ENCODE data around the gene IL11. TPM values are rescaled to one million over a fixed set of nuclear protein-coding genes. Genes with fewer than 3 reads are reported as not detected.
A peak's percentile ranks its signal among the peaks of the same experiment; 100 is the strongest.

The IL11 gene
- polyA plus RNA-seq, 2 of the 4 experiments (the other 2 are of a cell fraction) = 52.4 to 100.0 TPM

DNA sequence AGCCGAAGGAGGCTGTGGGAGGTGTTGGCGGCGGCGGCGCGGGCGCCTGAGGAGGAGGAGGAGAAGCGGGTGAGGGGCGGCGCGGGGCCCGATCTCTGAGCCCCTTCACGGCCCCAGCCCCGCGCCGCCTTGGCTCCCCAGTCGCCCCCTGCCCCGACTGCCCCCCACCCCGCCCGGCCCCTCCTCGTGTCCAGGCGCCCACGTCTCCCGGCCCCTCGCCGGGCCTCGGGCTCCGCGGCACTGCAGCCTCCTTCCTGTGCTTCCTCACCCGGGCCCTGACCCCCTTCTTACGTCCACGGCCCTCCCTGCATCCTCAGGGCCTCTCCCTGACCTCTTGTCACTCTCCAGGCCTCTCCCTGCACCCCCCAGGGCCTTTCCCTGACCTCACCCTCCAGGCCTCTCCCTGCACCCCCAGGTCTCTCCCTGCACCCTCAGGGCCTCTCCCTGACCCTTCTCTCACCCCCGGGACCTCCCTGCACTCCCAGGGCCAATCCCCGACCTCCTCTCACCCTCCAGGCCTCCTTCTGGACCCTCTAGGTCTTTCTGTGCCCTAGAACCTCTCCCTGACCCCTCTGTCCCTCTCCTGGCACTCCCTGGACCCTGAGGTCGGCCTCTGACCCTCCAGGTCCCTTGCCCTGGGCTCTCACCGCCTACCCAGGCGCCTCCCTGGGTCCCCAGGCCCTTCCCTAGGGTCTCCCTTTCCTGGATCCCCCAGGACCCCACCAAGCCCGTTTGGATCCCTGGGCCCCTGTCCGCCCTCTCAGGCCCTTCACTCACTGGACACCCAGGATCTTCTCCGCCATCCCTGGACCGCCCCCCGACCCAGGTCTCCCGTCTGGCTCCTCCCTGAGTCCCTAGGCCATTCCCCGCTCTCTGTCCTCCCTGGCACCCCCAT lies 30.1 kb downstream of the IL11 start:
- POLR2A ChIA-PET = interaction anchor here (0.7 to 2.8 kb wide), 26 partner anchors 9 to 266 kb away, joined by 3 to 47 read pairs (median 7); partner anchors contain the start of genes FIZ1, HSPBP1, IL11 and ISOC2
- 5% methylated on average over 30 of the region's 44 CpGs for WGBS (ENCODE audit: missing lambda C conversion rate)
- CTCF ChIA-PET = interaction anchor here (0.6 to 4.9 kb wide), 32 partner anchors 8 to 199 kb away, joined by 3 to 84 read pairs (median 4); partner anchors contain the start of genes SHISA7, TMEM150B and TMEM238
- Histone ChIP-seq H3K4me1 (peaks cover 24% of the 10 kb centered on the region), H3K4me3 (peak overlapping the region; percentile 63), H3K9me3 (no peaks in the 10 kb centered on the region), H3K27ac (peak overlapping the region; percentile 87 to 92), H3K4me2 (peak overlapping the region; percentile 89)
- FAIRE-seq = no peak
- TF ChIP-seq, protein P1, sequence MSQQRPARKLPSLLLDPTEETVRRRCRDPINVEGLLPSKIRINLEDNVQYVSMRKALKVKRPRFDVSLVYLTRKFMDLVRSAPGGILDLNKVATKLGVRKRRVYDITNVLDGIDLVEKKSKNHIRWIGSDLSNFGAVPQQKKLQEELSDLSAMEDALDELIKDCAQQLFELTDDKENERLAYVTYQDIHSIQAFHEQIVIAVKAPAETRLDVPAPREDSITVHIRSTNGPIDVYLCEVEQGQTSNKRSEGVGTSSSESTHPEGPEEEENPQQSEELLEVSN (IDR thresholded peaks at IDR 0.05; ENCODE audit: borderline replicate concordance, low read depth) = 0 out of 2 replicates have a peak, but pooled peaks have one; percentile 18
- TF ChIP-seq CBX2 (IDR thresholded peaks at IDR 0.05; ENCODE audit: borderline replicate concordance, low read depth) (no peak), NFE2L2 (conservative IDR thresholded peaks at IDR 0.05; ENCODE audit: low read length) (no peak), KDM1A (IDR thresholded peaks at IDR 0.05; ENCODE audit: low read depth) (no peak), TFCP2L1 (CRISPR knock-in tag; IDR thresholded peaks at IDR 0.05) (no peak), TP53 (CRISPR knock-in tag; IDR thresholded peaks at IDR 0.05) (0 out of 2 replicates have a peak, but pooled peaks have one; percentile 28), JUN (IDR thresholded peaks at IDR 0.05) (peak in 1 of 2 experiments; percentile 81; a peak in 3 of 5 replicates), POLR2A (IDR thresholded peaks at IDR 0.05; ENCODE audit: low read length) (peak; percentile 50), RNF2 (IDR thresholded peaks at IDR 0.05; ENCODE audit: borderline replicate concordance, low read depth) (no peak)
- TF ChIP-seq, protein P2, sequence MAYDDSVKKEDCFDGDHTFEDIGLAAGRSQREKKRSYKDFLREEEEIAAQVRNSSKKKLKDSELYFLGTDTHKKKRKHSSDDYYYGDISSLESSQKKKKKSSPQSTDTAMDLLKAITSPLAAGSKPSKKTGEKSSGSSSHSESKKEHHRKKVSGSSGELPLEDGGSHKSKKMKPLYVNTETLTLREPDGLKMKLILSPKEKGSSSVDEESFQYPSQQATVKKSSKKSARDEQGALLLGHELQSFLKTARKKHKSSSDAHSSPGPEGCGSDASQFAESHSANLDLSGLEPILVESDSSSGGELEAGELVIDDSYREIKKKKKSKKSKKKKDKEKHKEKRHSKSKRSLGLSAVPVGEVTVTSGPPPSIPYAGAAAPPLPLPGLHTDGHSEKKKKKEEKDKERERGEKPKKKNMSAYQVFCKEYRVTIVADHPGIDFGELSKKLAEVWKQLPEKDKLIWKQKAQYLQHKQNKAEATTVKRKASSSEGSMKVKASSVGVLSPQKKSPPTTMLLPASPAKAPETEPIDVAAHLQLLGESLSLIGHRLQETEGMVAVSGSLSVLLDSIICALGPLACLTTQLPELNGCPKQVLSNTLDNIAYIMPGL (CRISPR knock-in tag; IDR thresholded peaks at IDR 0.05; ENCODE audit: borderline replicate concordance) = no peak
- TF ChIP-seq, protein P3, sequence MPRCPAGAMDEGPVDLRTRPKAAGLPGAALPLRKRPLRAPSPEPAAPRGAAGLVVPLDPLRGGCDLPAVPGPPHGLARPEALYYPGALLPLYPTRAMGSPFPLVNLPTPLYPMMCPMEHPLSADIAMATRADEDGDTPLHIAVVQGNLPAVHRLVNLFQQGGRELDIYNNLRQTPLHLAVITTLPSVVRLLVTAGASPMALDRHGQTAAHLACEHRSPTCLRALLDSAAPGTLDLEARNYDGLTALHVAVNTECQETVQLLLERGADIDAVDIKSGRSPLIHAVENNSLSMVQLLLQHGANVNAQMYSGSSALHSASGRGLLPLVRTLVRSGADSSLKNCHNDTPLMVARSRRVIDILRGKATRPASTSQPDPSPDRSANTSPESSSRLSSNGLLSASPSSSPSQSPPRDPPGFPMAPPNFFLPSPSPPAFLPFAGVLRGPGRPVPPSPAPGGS (IDR thresholded peaks at IDR 0.05) = peak; percentile 65; the same call in 1 of the 3 replicates
- ATAC-seq = peak; percentile 0 to 11
- DNase-seq (ENCODE audit: low read depth in 1 of 2, low spot score in 1 of 2) = peak in 1 of 2 experiments; percentile 73

DNA sequence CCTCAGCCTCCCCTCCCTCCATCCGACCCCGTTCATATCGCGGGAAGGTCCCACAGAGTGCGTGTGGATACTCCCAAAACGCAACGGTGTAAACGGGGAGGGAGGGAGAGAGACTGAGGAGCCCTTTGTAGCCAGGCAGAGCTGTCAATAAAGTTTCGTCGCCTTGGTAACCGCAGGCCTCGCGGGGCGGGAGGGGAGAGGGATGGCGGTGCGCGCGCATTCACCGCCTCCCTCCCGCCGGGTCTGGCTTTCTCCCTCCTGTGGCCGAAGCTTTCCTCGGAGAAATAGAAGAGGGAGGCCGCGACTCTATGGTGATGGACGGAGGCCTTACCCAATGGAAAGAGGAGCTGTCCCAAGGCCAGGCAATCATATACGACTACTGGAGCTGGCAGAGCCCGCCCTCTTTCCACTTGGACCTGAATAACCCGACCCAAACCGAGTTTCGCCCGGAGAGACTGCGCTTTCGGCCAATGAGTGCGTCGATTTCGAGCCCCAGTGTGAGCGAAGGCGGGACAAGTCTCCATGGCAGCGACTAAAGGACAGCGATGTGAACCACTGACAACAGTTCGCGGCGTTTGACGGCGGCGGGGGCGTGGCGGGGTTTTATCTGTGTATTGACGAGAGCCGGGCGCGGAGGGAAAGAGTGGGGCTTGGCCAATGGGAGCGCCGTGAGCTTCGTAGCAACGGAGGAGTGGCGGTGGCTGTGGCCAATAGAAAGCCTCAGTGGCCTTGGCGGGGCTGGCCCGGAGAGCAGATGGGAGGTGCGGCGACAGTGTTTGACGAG lies 31.0 kb downstream of the IL11 start, which contains the start of gene KMT5C:
TSS of gene KMT5C (plus strand) at position 772 of the 784 bp plus-strand sequence. CDS start 2,061 bp downstream, outside the sequence.
- peak within 1 kb of the TSS; percentile 90 for H3K4me2 ChIP-seq
- 2% methylated on average over 59 of the region's 63 CpGs for WGBS (ENCODE audit: missing lambda C conversion rate)
- FAIRE-seq = peak; percentile 100
- H3K27ac ChIP-seq = peak within 1 kb of the TSS; percentile 90 to 93
- peak; percentile 100 for DNase-seq (ENCODE audit: low read depth in 1 of 2, low spot score in 1 of 2)
- H3K4me3 ChIP-seq = peak within 1 kb of the TSS; percentile 63
- ChIA-PET CTCF (interaction anchor here (0.6 to 4.9 kb wide), 36 partner anchors 9 to 251 kb away, joined by 3 to 84 read pairs (median 4); partner anchors contain the start of genes SHISA7, TMEM150B and TMEM238), POLR2A (interaction anchor here (0.6 to 2.8 kb wide), 31 partner anchors 9 to 267 kb away, joined by 3 to 47 read pairs (median 6); partner anchors contain the start of genes FIZ1, HSPBP1, IL11 and ISOC2)
- ATAC-seq = peak; percentile 81 to 92
- H3K4me1 ChIP-seq = peaks cover 17% of the 10 kb centered on the region
- H3K9me3 ChIP-seq = no peaks in the 10 kb centered on the region
- TF ChIP-seq SMC3 (IDR thresholded peaks at IDR 0.05) (no peak), GATA3 (IDR thresholded peaks at IDR 0.05; ENCODE audit: borderline replicate concordance) (peak; percentile 3; the same call in 1 of the 2 replicates), MAFK (IDR thresholded peaks at IDR 0.05; ENCODE audit: partially characterized antibody) (no peak), RFX5 (IDR thresholded peaks at IDR 0.05) (peak; percentile 90), NPAS2 (CRISPR knock-in tag; IDR thresholded peaks at IDR 0.05; ENCODE audit: borderline replicate concordance) (no peak), RARB (CRISPR knock-in tag; IDR thresholded peaks at IDR 0.05) (no peak), MYC (IDR thresholded peaks at IDR 0.05; ENCODE audit: borderline replicate concordance, low read length) (0 out of 2 replicates have a peak, but pooled peaks have one; percentile 20), CHD2 (IDR thresholded peaks at IDR 0.05; ENCODE audit: low read length, partially characterized antibody) (peak; percentile 59), JUNB (IDR thresholded peaks at IDR 0.05) (no peak), MAZ (IDR thresholded peaks at IDR 0.05; ENCODE audit: borderline replicate concordance, low read depth, low read length) (peak; percentile 93), HOXB5 (CRISPR knock-in tag; IDR thresholded peaks at IDR 0.05) (no peak)
- TF ChIP-seq, protein P1 (IDR thresholded peaks at IDR 0.05; ENCODE audit: borderline replicate concordance, low read depth) = peak; percentile 19; the same call in 1 of the 2 replicates
- TF ChIP-seq, protein P4, sequence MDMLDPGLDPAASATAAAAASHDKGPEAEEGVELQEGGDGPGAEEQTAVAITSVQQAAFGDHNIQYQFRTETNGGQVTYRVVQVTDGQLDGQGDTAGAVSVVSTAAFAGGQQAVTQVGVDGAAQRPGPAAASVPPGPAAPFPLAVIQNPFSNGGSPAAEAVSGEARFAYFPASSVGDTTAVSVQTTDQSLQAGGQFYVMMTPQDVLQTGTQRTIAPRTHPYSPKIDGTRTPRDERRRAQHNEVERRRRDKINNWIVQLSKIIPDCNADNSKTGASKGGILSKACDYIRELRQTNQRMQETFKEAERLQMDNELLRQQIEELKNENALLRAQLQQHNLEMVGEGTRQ (IDR thresholded peaks at IDR 0.05) = no peak
- TF ChIP-seq, protein P5, sequence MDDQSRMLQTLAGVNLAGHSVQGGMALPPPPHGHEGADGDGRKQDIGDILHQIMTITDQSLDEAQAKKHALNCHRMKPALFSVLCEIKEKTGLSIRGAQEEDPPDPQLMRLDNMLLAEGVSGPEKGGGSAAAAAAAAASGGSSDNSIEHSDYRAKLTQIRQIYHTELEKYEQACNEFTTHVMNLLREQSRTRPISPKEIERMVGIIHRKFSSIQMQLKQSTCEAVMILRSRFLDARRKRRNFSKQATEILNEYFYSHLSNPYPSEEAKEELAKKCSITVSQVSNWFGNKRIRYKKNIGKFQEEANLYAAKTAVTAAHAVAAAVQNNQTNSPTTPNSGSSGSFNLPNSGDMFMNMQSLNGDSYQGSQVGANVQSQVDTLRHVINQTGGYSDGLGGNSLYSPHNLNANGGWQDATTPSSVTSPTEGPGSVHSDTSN (IDR thresholded peaks at IDR 0.05) = peak; percentile 98
- TF ChIP-seq, protein P6, sequence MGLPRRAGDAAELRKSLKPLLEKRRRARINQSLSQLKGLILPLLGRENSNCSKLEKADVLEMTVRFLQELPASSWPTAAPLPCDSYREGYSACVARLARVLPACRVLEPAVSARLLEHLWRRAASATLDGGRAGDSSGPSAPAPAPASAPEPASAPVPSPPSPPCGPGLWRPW (IDR thresholded peaks at IDR 0.05) = no peak
